HG03558 (cell line): ENCODE results near the gene MAIP1.

Experiments
- ATAC-seq: cut with Tn5 transposase; IDR thresholded peaks from one replicate; pipeline ENCODE4 v1.9.1; 2021; ENCODE audit warnings: moderate number of reproducible peaks; ENCODE audit not compliant: unreplicated experiment; ENCODE audit errors: extremely low read depth

Gene MAIP1

GRCh38 chr2:199946196-199946595 lies 9.2 kb upstream of the MAIP1 start:
- no peak for ATAC-seq

- no peak for ATAC-seq
Observed at GRCh38 chr2:199946836-199947235, 8.5 kb upstream of the MAIP1 start.

- no peak for ATAC-seq
Observed at GRCh38 chr2:199950396-199950795, 5.0 kb upstream of the MAIP1 start.

- no peak for ATAC-seq
Observed at GRCh38 chr2:199951023-199951422, 4.4 kb upstream of the MAIP1 start.

GRCh38 chr2:199955007-199955338 lies 409 bp upstream of the MAIP1 start:
- ATAC-seq, result peak; percentile 18

- ATAC-seq, result no peak
Observed at GRCh38 chr2:199956062-199956380, 639 bp downstream of the MAIP1 start.

GRCh38 chr2:199958014-199958413 lies 2.6 kb downstream of the MAIP1 start:
- no peak for ATAC-seq

GRCh38 chr2:199962203-199962602 lies 6.8 kb downstream of the MAIP1 start:
- no peak for ATAC-seq

GRCh38 chr2:199966405-199966804 lies 11.0 kb downstream of the MAIP1 start:
- no peak for ATAC-seq

- no peak for ATAC-seq
Observed at GRCh38 chr2:199966976-199967375, 11.6 kb downstream of the MAIP1 start.

- no peak for ATAC-seq
Observed at GRCh38 chr2:199968126-199968525, 12.7 kb downstream of the MAIP1 start.

- ATAC-seq, result no peak
Observed at GRCh38 chr2:199972088-199972626, 16.8 kb downstream of the MAIP1 start.

GRCh38 chr2:199973703-199974102 lies 18.3 kb downstream of the MAIP1 start:
- no peak for ATAC-seq

GRCh38 chr2:199975273-199975895 lies 20.0 kb downstream of the MAIP1 start:
- no peak for ATAC-seq

- ATAC-seq, result peak; percentile 70
Observed at GRCh38 chr2:199977984-199978415, 22.6 kb downstream of the MAIP1 start.

- no peak for ATAC-seq
Observed at GRCh38 chr2:199979398-199979797, 24.0 kb downstream of the MAIP1 start.

- no peak for ATAC-seq
Observed at GRCh38 chr2:199979832-199980628, 24.6 kb downstream of the MAIP1 start.

- no peak for ATAC-seq
Observed at GRCh38 chr2:199982126-199982843, 26.9 kb downstream of the MAIP1 start.

- ATAC-seq, result no peak
Observed at GRCh38 chr2:199983534-199983933, 28.2 kb downstream of the MAIP1 start.

- ATAC-seq, result no peak
Observed at GRCh38 chr2:199984159-199984558, 28.8 kb downstream of the MAIP1 start.

- no peak for ATAC-seq
Observed at GRCh38 chr2:199984755-199985154, 29.4 kb downstream of the MAIP1 start.
